Mucosa of descending colon (tissue), 3 donors: ENCODE data around the gene PFKFB3. TPM values are rescaled to one million over a fixed set of nuclear protein-coding genes. Genes with fewer than 3 reads are reported as not detected.

Experiments used
- ATAC-seq: fragments of 200-7000 bp; cut with Tn5 transposase; one replicate; pipeline ENCODE4 v1.9.1; 2020; ENCODE audit warnings: mild to moderate bottlenecking, moderate library complexity
- DNase-seq, 3 donors: peaks; one replicate each; pipeline ENCODE4 v3.0.0-alpha.2; 2020
- H3K36me3 ChIP-seq: fragments of 200-600 bp; one replicate; pipeline ENCODE4 v1.8.0; 2021; ENCODE audit warnings: low read depth, mild to moderate bottlenecking
- H3K4me1 ChIP-seq: fragments of 200-600 bp; one replicate; pipeline ENCODE4 v1.8.0; 2021; ENCODE audit warnings: low read depth, mild to moderate bottlenecking
- H3K4me3 ChIP-seq: fragments of 200-600 bp; one replicate; pipeline ENCODE4 v1.8.0; 2021; ENCODE audit warnings: mild to moderate bottlenecking
- H3K9me3 ChIP-seq: fragments of 200-600 bp; one replicate; pipeline ENCODE4 v1.8.0; 2021; ENCODE audit warnings: mild to moderate bottlenecking
- CTCF ChIP-seq: fragments of 200-600 bp; IDR thresholded peaks from one replicate; pipeline ENCODE4 v1.8.0; 2022; ENCODE audit warnings: antibody characterized with exemption, mild to moderate bottlenecking
- intact Hi-C, 2 donors: fragments of 100-400 bp; cut with DNase I in 1 of 2; cut with micrococcal nuclease in 1 of 2; formaldehyde crosslinking; loops; one replicate each; pipeline versions ENCODE4 v1.11.0 to v1.11.1; 2022; cut with DNase I, micrococcal nuclease
- total RNA-seq, 3 donors: library from RNA; stranded (reverse); fragmentation: NEBNext Ultra II Directional in 2 of 3; extraction: Animal tissue kit (Norgen Biotek cat#: 25700) in 2 of 3; gene quantifications; one replicate each; pipeline versions ENCODE4 v1.2.1 to v1.2.4, GENCODE V29; 2021 to 2023
- donor health status: DM: no; HTN: no; CAD: no; lungs with moderate emphysema.
- donor health status: DM: no; HTN: no; CAD: no.
- donor health status: DM: no; HTN: yes; CAD: no.

PFKFB3 gene
- total RNA-seq, 3 donors from 2014 or later = 19.3 to 39.0 (median 21.7) TPM

GRCh38 chr10:6228647-6229046 lies 25.9 kb downstream of the PFKFB3 start:
- no peaks in the 10 kb centered on the region for H3K9me3 ChIP-seq
- peaks cover 3% of the 10 kb centered on the region for H3K36me3 ChIP-seq
- no peaks in the 10 kb centered on the region for H3K4me1 ChIP-seq
- no peak for DNase-seq
- H3K4me3 ChIP-seq = no peak overlapping the region
- intact Hi-C loops = no loop called here
- TF ChIP-seq CTCF = no peak
- ATAC-seq = no peak

GRCh38 chr10:6229290-6229689 lies 26.6 kb downstream of the PFKFB3 start:
- Histone ChIP-seq H3K4me1 (no peaks in the 10 kb centered on the region), H3K36me3 (peaks cover 3% of the 10 kb centered on the region), H3K9me3 (no peaks in the 10 kb centered on the region), H3K4me3 (no peak overlapping the region)
- ATAC-seq = no peak
- intact Hi-C loops = no loop called here
- DNase-seq = no peak
- no peak for TF ChIP-seq CTCF

- ATAC-seq (no peak), DNase-seq (no peak)
- H3K36me3 ChIP-seq = peaks cover 3% of the 10 kb centered on the region
- no peaks in the 10 kb centered on the region for H3K9me3 ChIP-seq
- no peak for TF ChIP-seq CTCF
- H3K4me1 ChIP-seq = no peaks in the 10 kb centered on the region
- H3K4me3 ChIP-seq = no peak overlapping the region
- intact Hi-C loops = no loop called here
Measured at GRCh38 chr10:6229746-6230145, 27.0 kb downstream of the PFKFB3 start.

GRCh38 chr10:6230315-6230714 lies 27.6 kb downstream of the PFKFB3 start:
- no peak for TF ChIP-seq CTCF
- H3K9me3 ChIP-seq = no peaks in the 10 kb centered on the region
- no peak overlapping the region for H3K4me3 ChIP-seq
- intact Hi-C loops = no loop called here
- DNase-seq (no peak), ATAC-seq (no peak)
- H3K4me1 ChIP-seq = no peaks in the 10 kb centered on the region
- H3K36me3 ChIP-seq = peaks cover 3% of the 10 kb centered on the region

- no peak for TF ChIP-seq CTCF
- Histone ChIP-seq H3K9me3 (no peaks in the 10 kb centered on the region), H3K4me3 (no peak overlapping the region), H3K36me3 (peaks cover 3% of the 10 kb centered on the region), H3K4me1 (no peaks in the 10 kb centered on the region)
- no peak for ATAC-seq
- intact Hi-C loops = no loop called here
- DNase-seq = no peak
Measured at GRCh38 chr10:6231146-6231545, 28.4 kb downstream of the PFKFB3 start.

- Histone ChIP-seq H3K4me3 (no peak overlapping the region), H3K9me3 (no peaks in the 10 kb centered on the region), H3K4me1 (no peaks in the 10 kb centered on the region), H3K36me3 (peaks cover 2% of the 10 kb centered on the region)
- ATAC-seq (no peak), DNase-seq (no peak)
- TF ChIP-seq CTCF = no peak
- intact Hi-C loops = no loop called here
Measured at GRCh38 chr10:6231730-6232129, 29.0 kb downstream of the PFKFB3 start.
